Endothelial cell of umbilical vein (primary cell): ENCODE data around the gene PPP1R26. TPM values are rescaled to one million over a fixed set of nuclear protein-coding genes. Genes with fewer than 3 reads are reported as not detected.

Source experiments
- BruUV-seq: library from RNA; stranded (reverse); fragments of 400-500 nt; replicated peaks from 2 replicates; lab custom pipeline; 2021; lab: Mats Ljungman, UMichigan
- CTCF ChIA-PET: fragments of 300-600, 350-600 bp; sonication (Branson Sonifier 250); formaldehyde crosslinking; loops from one replicate; lab custom pipeline; 2021; ENCODE audit warnings: antibody characterized with exemption, inconsistent platforms; lab: Charles Lee
- POLR2A ChIA-PET: fragments of 300-600, 350-600 bp; sonication (Branson Sonifier 250); formaldehyde crosslinking; loops from one replicate; lab custom pipeline; 2021; ENCODE audit warnings: antibody characterized with exemption, inconsistent platforms; lab: Charles Lee
- DNase-seq: peaks from one replicate; pipeline ENCODE4 v3.0.0-alpha.2; 2011; ENCODE audit warnings: low read depth, low spot score
- FAIRE-seq: peaks from 2 replicates; lab custom pipeline; 2011; peaks lifted over from hg19 to GRCh38; lab: Jason Lieb, UNC
- H2AFZ ChIP-seq: 2 replicates; pipeline ENCODE4 v1.6.0; 2012; ENCODE audit warnings: low read depth, low read length, control low read depth, inconsistent platforms
- H3K27ac ChIP-seq: 2 replicates; pipeline ENCODE4 v1.5.1; 2011; ENCODE audit warnings: low read depth, mild to moderate bottlenecking, control low read depth, low read length, moderate library complexity; ENCODE audit not compliant: insufficient read depth
- H3K27me3 ChIP-seq, 2 experiments: 2 replicates each; pipeline versions ENCODE4 v1.6.0 to v1.6.1; 2011; ENCODE audit warnings: low read length in 2 of 2, mixed read lengths in 1 of 2; ENCODE audit not compliant: control insufficient read depth in 2 of 2, insufficient read depth in 2 of 2
- H3K36me3 ChIP-seq, 2 experiments: 2 replicates in 1 of 2; 3 replicates in 1 of 2; pipeline ENCODE4 v1.5.1; 2011; ENCODE audit warnings: low read length in 2 of 2, mild to moderate bottlenecking in 1 of 2, moderate library complexity in 1 of 2; ENCODE audit not compliant: control insufficient read depth in 2 of 2, insufficient read depth in 2 of 2; ENCODE audit errors: extremely low read depth in 1 of 2
- H3K4me1 ChIP-seq: 3 replicates; pipeline ENCODE4 v1.5.1; 2011; ENCODE audit warnings: mild to moderate bottlenecking, low read length; ENCODE audit not compliant: control insufficient read depth, insufficient read depth; ENCODE audit errors: extremely low read depth
- H3K4me2 ChIP-seq: 2 replicates; pipeline ENCODE4 v1.6.1; 2011; ENCODE audit warnings: low read length, control low read depth, mixed read lengths; ENCODE audit not compliant: insufficient read depth
- H3K4me3 ChIP-seq, 3 experiments: fragments of 200-600 bp in 1 of 3; sonication (generic), shearing (Covaris generic) in 1 of 3; replicated peaks in 1 of 3; 2 replicates each; pipeline ENCODE4 v1.5.1; 2011 to 2016; ENCODE audit warnings: control low read depth in 3 of 3, low read length in 3 of 3, mild to moderate bottlenecking in 2 of 3, inconsistent platforms in 1 of 3, low read depth in 1 of 3, moderate library complexity in 1 of 3; ENCODE audit not compliant: insufficient read depth in 1 of 3
- H3K79me2 ChIP-seq: 2 replicates; pipeline ENCODE4 v1.6.0; 2012; ENCODE audit warnings: low read length, inconsistent platforms; ENCODE audit not compliant: control insufficient read depth, insufficient read depth
- H3K9ac ChIP-seq: replicated peaks from 2 replicates; pipeline ENCODE3; 2011; ENCODE audit warnings: low read length, control low read depth; ENCODE audit not compliant: insufficient read depth; ENCODE audit errors: extremely low read depth
- H3K9me1 ChIP-seq: replicated peaks from 3 replicates; pipeline ENCODE4 v1.6.0; 2011; ENCODE audit warnings: mild to moderate bottlenecking, low read length; ENCODE audit not compliant: control insufficient read depth, insufficient read depth; ENCODE audit errors: extremely low read depth
- H3K9me3 ChIP-seq: replicated peaks from 2 replicates; pipeline ENCODE4 v1.5.1; 2012; ENCODE audit warnings: low read length, inconsistent platforms; ENCODE audit not compliant: control insufficient read depth, insufficient read depth
- H4K20me1 ChIP-seq: replicated peaks from 2 replicates; pipeline ENCODE3; 2011; ENCODE audit warnings: mild to moderate bottlenecking, low read length; ENCODE audit not compliant: control insufficient read depth, insufficient read depth; ENCODE audit errors: extremely low read depth
- EZH2 ChIP-seq: IDR thresholded peaks from 2 replicates; pipeline ENCODE4 v1.6.1; 2012; ENCODE audit warnings: borderline replicate concordance, low read depth, mild to moderate bottlenecking, moderate library complexity, low read length, inconsistent platforms; ENCODE audit not compliant: severe bottlenecking
- FOS ChIP-seq: IDR thresholded peaks from 2 replicates; pipeline ENCODE4 v1.6.1; 2011; ENCODE audit warnings: mild to moderate bottlenecking, low read length, moderate library complexity, borderline replicate concordance; ENCODE audit not compliant: insufficient read depth
- GATA2 ChIP-seq: IDR thresholded peaks from 2 replicates; pipeline ENCODE4 v1.7.0; 2011; ENCODE audit warnings: low read depth, mild to moderate bottlenecking, moderate library complexity, mixed read lengths, low read length; ENCODE audit not compliant: insufficient read length, insufficient read depth
- JUN ChIP-seq: IDR thresholded peaks from 2 replicates; pipeline ENCODE4 v1.6.1; 2011; ENCODE audit warnings: borderline replicate concordance, low read depth; ENCODE audit not compliant: insufficient read length, insufficient read depth
- POLR2A ChIP-seq: IDR thresholded peaks from 2 replicates; pipeline ENCODE4 v1.6.1; 2012; ENCODE audit warnings: low read depth, mild to moderate bottlenecking, control low read depth, low read length
- dilution Hi-C: fragments of 300-500 bp; cut with MboI; formaldehyde crosslinking; loops from one replicate; pipeline ENCODE4 v1.15.0; 2019; ENCODE audit warnings: low sequenced_read_pairs; ENCODE audit not compliant: extremely low pct_ligation_motif_present
- intact Hi-C: fragments of 100-400 bp; cut with micrococcal nuclease; formaldehyde crosslinking; loops from one replicate; pipeline ENCODE4 v1.10.0; 2022
- polyA plus RNA-seq, 4 experiments: library from polyadenylated mRNA; depleted of rRNA in 3 of 4; stranded (reverse) in 3 of 4; unstranded in 1 of 4; fragments of >200 nt; gene quantifications; 2 replicates each; pipeline versions ENCODE4 v1.2.1 to v1.2.3, GENCODE V29; 2011 to 2012; ENCODE audit warnings: missing spikeins in 1 of 4
- total RNA-seq: library from RNA; stranded (reverse); gene quantifications from 2 replicates; pipeline ENCODE4 v1.2.3, GENCODE V29; 2021

Gene PPP1R26
- total and polyA plus RNA-seq, 2 donors (not counting 3 experiments of a cell fraction or from before 2014, with no cell fraction given), result 5.9 to 16.9 TPM

- intact Hi-C loops, result no loop called here
- dilution Hi-C loops, result no loop called here
- H3K9me1 ChIP-seq, result no peaks in the 10 kb centered on the region
- no peaks in the 10 kb centered on the region for H3K79me2 ChIP-seq
- TF ChIP-seq EZH2, result no peak
- TF ChIP-seq JUN, result no peak
- CTCF ChIA-PET, result interaction anchor here (2.1 kb wide), 1 partner anchor 11 kb away, joined by 6 read pairs; no protein-coding TSS in a partner anchor
- no peak overlapping the region for H3K27ac ChIP-seq
- no TSS peak for BruUV-seq
- H4K20me1 ChIP-seq, result no peaks in the 10 kb centered on the region
- no peaks in the 10 kb centered on the region for H3K36me3 ChIP-seq
- no peak overlapping the region for H3K9ac ChIP-seq
- H3K27me3 ChIP-seq, result no peaks in the 10 kb centered on the region
- no peak overlapping the region for H3K4me3 ChIP-seq
- POLR2A ChIA-PET, result no interaction called here
- FAIRE-seq (no peak), DNase-seq (no peak)
- H2AFZ ChIP-seq, result no peak overlapping the region
- no peak overlapping the region for H3K4me2 ChIP-seq
- H3K9me3 ChIP-seq, result no peaks in the 10 kb centered on the region
- peaks cover 4% of the 10 kb centered on the region for H3K4me1 ChIP-seq
Measured at GRCh38 chr9:135464181-135464580, 15.4 kb upstream of the PPP1R26 start.

- Histone ChIP-seq H3K4me2 (peak overlapping the region; percentile 8), H3K4me1 (peaks cover 5% of the 10 kb centered on the region), H3K27ac (no peak overlapping the region), H3K9me1 (no peaks in the 10 kb centered on the region), H3K4me3 (no peak overlapping the region), H4K20me1 (no peaks in the 10 kb centered on the region), H3K9me3 (no peaks in the 10 kb centered on the region), H3K36me3 (no peaks in the 10 kb centered on the region), H3K9ac (no peak overlapping the region), H2AFZ (no peak overlapping the region), H3K79me2 (no peaks in the 10 kb centered on the region), H3K27me3 (no peaks in the 10 kb centered on the region)
- dilution Hi-C loops (no loop called here), intact Hi-C loops (no loop called here)
- no TSS peak for BruUV-seq
- POLR2A ChIA-PET, result no interaction called here
- CTCF ChIA-PET, result no interaction called here
- DNase-seq (no peak), FAIRE-seq (no peak)
- peak; percentile 29 for TF ChIP-seq GATA2
- no peak for TF ChIP-seq POLR2A
- TF ChIP-seq FOS, result peak; percentile 49
Measured at GRCh38 chr9:135468854-135469521, 10.6 kb upstream of the PPP1R26 start.
